HG03135 (cell line): Measurements from ENCODE around the gene CD40.

Experiments used
- ATAC-seq: cut with Tn5 transposase; IDR thresholded peaks from one replicate; pipeline ENCODE4 v1.9.1; 2021; ENCODE audit warnings: mild to moderate bottlenecking, moderate library complexity; ENCODE audit not compliant: unreplicated experiment

Gene CD40

GRCh38 chr20:46121184-46121930, 3.2 kb downstream of the CD40 start:
- no peak for ATAC-seq

GRCh38 chr20:46122071-46122470, 4.0 kb downstream of the CD40 start:
- ATAC-seq: no peak

- no peak for ATAC-seq
Measured at GRCh38 chr20:46122516-46123481, 4.7 kb downstream of the CD40 start.

GRCh38 chr20:46123482-46124245, 5.5 kb downstream of the CD40 start:
- ATAC-seq: no peak

- no peak for ATAC-seq
Measured at GRCh38 chr20:46126440-46127056, 8.4 kb downstream of the CD40 start.

GRCh38 chr20:46127396-46128010, 9.4 kb downstream of the CD40 start:
- ATAC-seq: no peak

GRCh38 chr20:46128310-46129151, 10.4 kb downstream of the CD40 start:
- ATAC-seq: no peak

- ATAC-seq: no peak
Measured at GRCh38 chr20:46129955-46130481, 11.9 kb downstream of the CD40 start.

- no peak for ATAC-seq
Measured at GRCh38 chr20:46130534-46130933, 12.4 kb downstream of the CD40 start.

GRCh38 chr20:46131396-46131795, 13.3 kb downstream of the CD40 start:
- no peak for ATAC-seq

GRCh38 chr20:46132705-46133120, 14.6 kb downstream of the CD40 start:
- no peak for ATAC-seq

GRCh38 chr20:46133886-46134654, 16.0 kb downstream of the CD40 start:
- no peak for ATAC-seq

GRCh38 chr20:46134716-46135115, 16.6 kb downstream of the CD40 start:
- ATAC-seq: no peak

GRCh38 chr20:46135856-46136633, 17.9 kb downstream of the CD40 start:
- no peak for ATAC-seq

GRCh38 chr20:46137816-46138215, 19.7 kb downstream of the CD40 start:
- ATAC-seq: no peak

- ATAC-seq: no peak
Measured at GRCh38 chr20:46139266-46139889, 21.3 kb downstream of the CD40 start.

- no peak for ATAC-seq
Measured at GRCh38 chr20:46139908-46140482, 21.9 kb downstream of the CD40 start.
